HS-5 (cell line): ENCODE results near the gene FAM184A.
"Not testable (repeated sequence)": the region's sequence is repeated elsewhere in the genome, so short reads cannot be mapped to it uniquely, and the experiment has no call there.

Experiments used
- DNase-seq: peaks from one replicate; pipeline ENCODE4 v3.0.0-alpha.2; 2012; ENCODE audit warnings: low read depth

FAM184A gene

GRCh38 chr6:119100115-119100514, 21.7 kb upstream of the FAM184A start:
- no peak for DNase-seq

- not testable (repeated sequence) for DNase-seq
Measured at GRCh38 chr6:119097815-119098361, 19.4 kb upstream of the FAM184A start.

GRCh38 chr6:119096721-119097565, 18.5 kb upstream of the FAM184A start:
- no peak for DNase-seq

GRCh38 chr6:119090256-119090655, 11.8 kb upstream of the FAM184A start:
- no peak for DNase-seq

GRCh38 chr6:119084784-119085183, 6.3 kb upstream of the FAM184A start:
- DNase-seq: no peak

GRCh38 chr6:119083007-119083406, 4.5 kb upstream of the FAM184A start:
- DNase-seq: no peak

GRCh38 chr6:119079283-119079809, 882 bp upstream of the FAM184A start:
- DNase-seq: peak; percentile 15

GRCh38 chr6:119077643-119078375, 655 bp downstream of the FAM184A start:
- DNase-seq: peak; percentile 5

GRCh38 chr6:119077391-119077642, 1.1 kb downstream of the FAM184A start:
- DNase-seq: peak; percentile 6

GRCh38 chr6:119076576-119077390, 1.7 kb downstream of the FAM184A start:
- DNase-seq: no peak

GRCh38 chr6:119076173-119076572, 2.3 kb downstream of the FAM184A start:
- DNase-seq: no peak

GRCh38 chr6:119075200-119075981, 3.1 kb downstream of the FAM184A start:
- no peak for DNase-seq

GRCh38 chr6:119073307-119074051, 5.0 kb downstream of the FAM184A start:
- no peak for DNase-seq

- no peak for DNase-seq
Measured at GRCh38 chr6:119071576-119071975, 6.9 kb downstream of the FAM184A start.

- DNase-seq: no peak
Measured at GRCh38 chr6:119067091-119067490, 11.4 kb downstream of the FAM184A start.

- DNase-seq: no peak
Measured at GRCh38 chr6:119066517-119066916, 11.9 kb downstream of the FAM184A start.

GRCh38 chr6:119065955-119066354, 12.5 kb downstream of the FAM184A start:
- no peak for DNase-seq

- DNase-seq: no peak
Measured at GRCh38 chr6:119065382-119065781, 13.1 kb downstream of the FAM184A start.

GRCh38 chr6:119063491-119063890, 15.0 kb downstream of the FAM184A start:
- no peak for DNase-seq

GRCh38 chr6:119061215-119061614, 17.2 kb downstream of the FAM184A start:
- no peak for DNase-seq
